MM.1S (cell line): Measurements from ENCODE around the gene MDK.

Experiments
- DNase-seq: peaks from one replicate; pipeline ENCODE4 v3.0.0-alpha.2; 2015
- H2AFZ ChIP-seq: fragments of 300-600 bp; sonication (generic); 2 replicates; pipeline ENCODE4 v1.6.0; 2016; ENCODE audit warnings: antibody characterized with exemption, low read length
- H3F3A ChIP-seq: fragments of 300-600 bp; sonication (generic); 2 replicates; pipeline ENCODE4 v1.6.1; 2016; ENCODE audit warnings: mild to moderate bottlenecking, antibody characterized with exemption, low read length, moderate library complexity, mixed read lengths; ENCODE audit not compliant: insufficient read depth
- H3K27ac ChIP-seq: fragments of 300-600 bp; sonication (generic); 2 replicates; pipeline ENCODE4 v1.5.1; 2016; ENCODE audit warnings: mild to moderate bottlenecking, low read length
- H3K27me3 ChIP-seq: fragments of 300-600 bp; sonication (generic); replicated peaks from 2 replicates; pipeline ENCODE4 v1.6.0; 2016; ENCODE audit warnings: low read length; ENCODE audit not compliant: insufficient read depth
- H3K36me3 ChIP-seq: fragments of 300-600 bp; sonication (generic); replicated peaks from 2 replicates; pipeline ENCODE4 v1.6.1; 2016; ENCODE audit warnings: mild to moderate bottlenecking, low read length, mixed read lengths; ENCODE audit not compliant: insufficient read depth
- H3K4me1 ChIP-seq: fragments of 300-600 bp; sonication (generic); 2 replicates; pipeline ENCODE4 v1.6.1; 2016; ENCODE audit warnings: low read length, mixed read lengths
- H3K4me2 ChIP-seq: fragments of 300-600 bp; sonication (generic); 2 replicates; pipeline ENCODE4 v1.6.0; 2016; ENCODE audit warnings: low read depth, low read length
- H3K4me3 ChIP-seq: fragments of 300-600 bp; sonication (generic); 2 replicates; pipeline ENCODE4 v1.5.1; 2016; ENCODE audit warnings: low read length, mixed read lengths
- H3K79me2 ChIP-seq: fragments of 300-600 bp; sonication (generic); 2 replicates; pipeline ENCODE4 v1.6.1; 2016; ENCODE audit warnings: mixed run types, low read length, mixed read lengths
- H3K9ac ChIP-seq: fragments of 300-600 bp; sonication (generic); 2 replicates; pipeline ENCODE4 v1.6.1; 2016; ENCODE audit warnings: low read length, mixed read lengths
- H3K9me2 ChIP-seq: fragments of 300-600 bp; sonication (generic); replicated peaks from 2 replicates; pipeline ENCODE4 v1.6.1; 2016; ENCODE audit warnings: mild to moderate bottlenecking, low read length, mixed read lengths; ENCODE audit not compliant: insufficient read depth
- H3K9me3 ChIP-seq: fragments of 300-600 bp; sonication (generic); replicated peaks from 2 replicates; pipeline ENCODE4 v1.6.1; 2016; ENCODE audit warnings: mild to moderate bottlenecking, low read length, mixed read lengths; ENCODE audit not compliant: insufficient read depth
- H4K20me1 ChIP-seq: fragments of 300-600 bp; sonication (generic); 2 replicates; pipeline ENCODE4 v1.6.1; 2016; ENCODE audit warnings: mild to moderate bottlenecking, low read length, moderate library complexity, mixed read lengths; ENCODE audit not compliant: insufficient read depth
- EZH2 ChIP-seq: fragments of 300-600 bp; sonication (generic); optimal IDR thresholded peaks from 2 replicates; pipeline ENCODE3; 2017; ENCODE audit warnings: low read depth, mild to moderate bottlenecking, antibody characterized with exemption, low read length, mixed read lengths
- EZH2phosphoT487 ChIP-seq: fragments of 300-600 bp; sonication (generic); IDR thresholded peaks from 2 replicates; pipeline ENCODE4 v1.6.1; 2018; ENCODE audit warnings: antibody characterized with exemption, low read length
- TF ChIP-seq, protein P1 (sequence below): fragments of 300-600 bp; sonication (generic); IDR thresholded peaks from 2 replicates; pipeline ENCODE4 v1.5.1; 2016; ENCODE audit warnings: antibody characterized with exemption, low read length, mixed read lengths

The MDK gene

DNA sequence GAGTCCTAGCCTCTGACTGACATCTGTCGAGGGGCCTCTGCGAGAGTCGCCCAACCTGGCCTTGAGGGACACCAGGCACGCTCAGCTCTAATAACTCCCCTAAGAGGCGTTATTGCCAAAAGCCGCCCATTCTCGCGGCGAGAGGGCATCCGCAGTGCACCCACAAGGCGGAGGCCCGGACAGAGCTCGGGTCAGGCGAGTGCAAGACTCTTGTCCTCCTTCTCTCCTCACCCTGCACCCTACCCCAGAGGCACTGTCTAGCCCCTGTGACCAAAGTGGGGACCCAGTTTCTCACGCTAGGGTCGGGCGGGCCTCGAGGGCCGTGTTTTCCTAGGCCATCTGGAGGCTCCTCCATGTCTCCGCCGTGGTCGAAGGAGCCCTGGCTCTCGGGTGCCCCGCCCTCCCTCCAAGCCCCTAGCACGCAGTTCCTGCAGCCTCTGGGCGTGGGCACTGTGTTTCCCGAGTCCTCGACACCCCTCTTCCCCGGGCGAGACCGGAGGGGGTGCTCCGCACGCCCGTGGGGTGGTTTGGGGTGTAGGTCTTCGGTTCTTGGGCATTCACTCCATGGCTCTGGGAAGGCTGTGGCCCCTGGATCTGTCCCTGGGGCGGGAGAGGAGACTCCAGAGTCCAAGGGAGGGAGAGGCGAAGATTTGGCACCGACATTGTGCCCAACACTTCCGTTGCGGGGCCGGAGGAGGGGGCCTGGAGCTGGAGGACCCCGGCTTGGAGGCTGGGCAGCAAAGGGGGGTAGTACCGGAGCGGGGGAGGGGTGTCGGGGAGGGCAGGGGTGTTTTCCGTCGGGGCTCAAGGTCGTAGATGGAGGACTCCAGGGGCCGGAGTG, 9.1 kb downstream of the MDK start:
- Histone ChIP-seq H3K9ac (no peak overlapping the region), H2AFZ (no peak overlapping the region), H3K9me2 (no peaks in the 10 kb centered on the region), H4K20me1 (peaks cover 5% of the 10 kb centered on the region; the same call in 1 of the 2 replicates), H3K79me2 (no peaks in the 10 kb centered on the region), H3K4me3 (no peak overlapping the region), H3K9me3 (no peaks in the 10 kb centered on the region), H3K4me2 (no peak overlapping the region), H3K36me3 (no peaks in the 10 kb centered on the region), H3K27ac (no peak overlapping the region), H3F3A (no peaks in the 10 kb centered on the region), H3K27me3 (peaks cover 59% of the 10 kb centered on the region), H3K4me1 (peaks cover 3% of the 10 kb centered on the region; the same call in 1 of the 2 replicates)
- no peak for TF ChIP-seq EZH2
- TF ChIP-seq, protein P1, sequence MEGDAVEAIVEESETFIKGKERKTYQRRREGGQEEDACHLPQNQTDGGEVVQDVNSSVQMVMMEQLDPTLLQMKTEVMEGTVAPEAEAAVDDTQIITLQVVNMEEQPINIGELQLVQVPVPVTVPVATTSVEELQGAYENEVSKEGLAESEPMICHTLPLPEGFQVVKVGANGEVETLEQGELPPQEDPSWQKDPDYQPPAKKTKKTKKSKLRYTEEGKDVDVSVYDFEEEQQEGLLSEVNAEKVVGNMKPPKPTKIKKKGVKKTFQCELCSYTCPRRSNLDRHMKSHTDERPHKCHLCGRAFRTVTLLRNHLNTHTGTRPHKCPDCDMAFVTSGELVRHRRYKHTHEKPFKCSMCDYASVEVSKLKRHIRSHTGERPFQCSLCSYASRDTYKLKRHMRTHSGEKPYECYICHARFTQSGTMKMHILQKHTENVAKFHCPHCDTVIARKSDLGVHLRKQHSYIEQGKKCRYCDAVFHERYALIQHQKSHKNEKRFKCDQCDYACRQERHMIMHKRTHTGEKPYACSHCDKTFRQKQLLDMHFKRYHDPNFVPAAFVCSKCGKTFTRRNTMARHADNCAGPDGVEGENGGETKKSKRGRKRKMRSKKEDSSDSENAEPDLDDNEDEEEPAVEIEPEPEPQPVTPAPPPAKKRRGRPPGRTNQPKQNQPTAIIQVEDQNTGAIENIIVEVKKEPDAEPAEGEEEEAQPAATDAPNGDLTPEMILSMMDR = no peak
- no peak for TF ChIP-seq EZH2phosphoT487
- no peak for DNase-seq

DNA sequence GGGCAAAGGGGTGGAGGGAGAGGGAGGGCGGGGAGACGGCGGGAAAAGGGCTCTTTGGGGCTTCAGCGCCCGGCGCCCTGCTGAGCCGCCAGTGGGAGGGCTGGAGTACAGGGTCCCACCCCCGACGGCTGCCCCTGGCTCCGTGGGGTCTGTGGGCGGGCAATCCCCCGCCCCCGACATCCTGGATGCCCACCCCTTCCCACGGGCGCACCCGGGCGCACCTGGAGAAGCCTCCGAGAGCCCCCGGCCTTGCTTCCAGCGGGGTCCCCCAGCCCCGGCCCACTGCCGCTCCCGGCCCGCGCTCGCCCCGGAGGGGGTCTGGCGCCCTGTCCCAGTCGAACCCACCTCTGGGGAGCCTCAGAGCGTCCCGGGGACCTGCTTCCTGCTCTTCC, 9.7 kb downstream of the MDK start:
- H4K20me1 ChIP-seq = peaks cover 5% of the 10 kb centered on the region; the same call in 1 of the 2 replicates
- no peak overlapping the region for H3K4me3 ChIP-seq
- H3K79me2 ChIP-seq = no peaks in the 10 kb centered on the region
- DNase-seq = no peak
- no peaks in the 10 kb centered on the region for H3K9me2 ChIP-seq
- no peak overlapping the region for H2AFZ ChIP-seq
- no peak overlapping the region for H3K27ac ChIP-seq
- H3K4me2 ChIP-seq = no peak overlapping the region
- H3K9ac ChIP-seq = no peak overlapping the region
- no peaks in the 10 kb centered on the region for H3F3A ChIP-seq
- peaks cover 53% of the 10 kb centered on the region for H3K27me3 ChIP-seq
- H3K36me3 ChIP-seq = no peaks in the 10 kb centered on the region
- no peak for TF ChIP-seq EZH2phosphoT487
- no peak for TF ChIP-seq EZH2
- TF ChIP-seq, protein P1 = no peak
- H3K4me1 ChIP-seq = peaks cover 3% of the 10 kb centered on the region; the same call in 1 of the 2 replicates
- H3K9me3 ChIP-seq = no peaks in the 10 kb centered on the region

DNA sequence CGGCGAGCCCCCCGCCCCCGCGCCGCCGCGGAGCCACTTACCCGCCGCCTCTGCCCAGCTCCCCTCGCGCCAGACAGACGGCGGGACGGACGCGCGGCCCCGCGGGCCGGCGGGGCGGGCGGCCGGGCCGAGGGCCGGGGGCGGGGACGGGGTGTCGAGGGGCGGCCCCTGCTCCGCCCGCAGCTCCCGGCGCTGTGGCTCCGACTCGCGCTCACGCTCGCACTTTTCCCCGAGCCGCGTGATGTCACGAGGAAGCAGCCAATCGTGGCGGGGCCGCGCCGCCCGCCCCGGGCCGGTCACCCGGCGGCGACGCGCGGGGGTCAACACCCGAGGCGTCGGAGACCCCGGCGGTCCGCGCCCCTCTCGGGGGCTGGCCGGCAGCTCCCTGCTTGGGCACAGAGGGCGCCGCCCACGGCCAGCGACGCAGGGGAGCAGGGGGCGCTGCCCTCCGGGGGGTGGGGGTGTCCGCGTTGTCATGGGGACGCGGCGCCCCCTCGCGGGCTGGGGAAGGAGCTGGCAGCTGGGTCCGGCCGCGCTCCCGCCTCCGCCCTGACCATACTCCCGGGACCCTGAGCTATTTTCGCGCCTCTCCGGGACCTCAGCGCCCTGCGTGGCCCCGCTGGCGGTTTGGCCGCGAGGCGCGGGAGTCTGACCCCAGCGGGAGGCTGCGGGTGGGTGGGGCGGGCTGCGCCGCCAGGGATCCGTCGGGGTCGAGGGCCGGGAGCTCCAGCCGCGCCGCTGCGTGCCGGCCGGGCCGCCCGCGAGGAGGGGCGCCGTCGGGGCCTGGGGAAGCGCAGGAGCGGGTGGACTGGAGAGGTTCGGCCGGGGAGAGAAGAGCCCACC, 10.3 kb downstream of the MDK start, which contains the start of gene CHRM4:
Gene CHRM4, minus strand, starts transcription at position 199 of the 843 bp plus-strand sequence. CDS start 5,219 bp downstream, outside the sequence.
- TF ChIP-seq EZH2 (no peak), EZH2phosphoT487 (no peak)
- no peaks in the 10 kb centered on the region for H3K9me3 ChIP-seq
- H3F3A ChIP-seq = no peaks in the 10 kb centered on the region
- peaks cover 3% of the 10 kb centered on the region; the same call in 1 of the 2 replicates for H3K4me1 ChIP-seq
- peak within 1 kb of the TSS; percentile 69; the same call in 1 of the 2 replicates for H3K4me2 ChIP-seq
- no peaks in the 10 kb centered on the region for H3K36me3 ChIP-seq
- H3K79me2 ChIP-seq = no peaks in the 10 kb centered on the region
- H3K9ac ChIP-seq = no peak within 1 kb of the TSS
- H3K9me2 ChIP-seq = no peaks in the 10 kb centered on the region
- no peak for DNase-seq
- no peak within 1 kb of the TSS for H3K27ac ChIP-seq
- H3K27me3 ChIP-seq = peaks cover 46% of the 10 kb centered on the region
- H2AFZ ChIP-seq = no peak within 1 kb of the TSS
- H3K4me3 ChIP-seq = no peak within 1 kb of the TSS; the same call in 1 of the 2 replicates
- H4K20me1 ChIP-seq = peaks cover 5% of the 10 kb centered on the region; the same call in 1 of the 2 replicates
